Uterus (tissue), 2 donors: ENCODE measurements around the gene PUM1.

Experiments used
- POLR2A ChIP-seq, 2 donors: fragments of 450-650 bp; IDR thresholded peaks; one replicate each; pipeline ENCODE4 v1.6.1; 2016; ENCODE audit warnings: antibody characterized with exemption in 2 of 2, mild to moderate bottlenecking in 1 of 2, moderate library complexity in 1 of 2
- TF ChIP-seq, protein P1 (sequence below), 4 experiments: fragments of 200-600 bp in 2 of 4; fragments of 450-650 bp in 2 of 4; sonication (generic) in 2 of 4; IDR thresholded peaks; one replicate each; pipeline ENCODE4 v1.5.1; 2016 to 2019; ENCODE audit warnings: antibody characterized with exemption in 4 of 4, mild to moderate bottlenecking in 2 of 4, moderate library complexity in 1 of 4

DNA sequence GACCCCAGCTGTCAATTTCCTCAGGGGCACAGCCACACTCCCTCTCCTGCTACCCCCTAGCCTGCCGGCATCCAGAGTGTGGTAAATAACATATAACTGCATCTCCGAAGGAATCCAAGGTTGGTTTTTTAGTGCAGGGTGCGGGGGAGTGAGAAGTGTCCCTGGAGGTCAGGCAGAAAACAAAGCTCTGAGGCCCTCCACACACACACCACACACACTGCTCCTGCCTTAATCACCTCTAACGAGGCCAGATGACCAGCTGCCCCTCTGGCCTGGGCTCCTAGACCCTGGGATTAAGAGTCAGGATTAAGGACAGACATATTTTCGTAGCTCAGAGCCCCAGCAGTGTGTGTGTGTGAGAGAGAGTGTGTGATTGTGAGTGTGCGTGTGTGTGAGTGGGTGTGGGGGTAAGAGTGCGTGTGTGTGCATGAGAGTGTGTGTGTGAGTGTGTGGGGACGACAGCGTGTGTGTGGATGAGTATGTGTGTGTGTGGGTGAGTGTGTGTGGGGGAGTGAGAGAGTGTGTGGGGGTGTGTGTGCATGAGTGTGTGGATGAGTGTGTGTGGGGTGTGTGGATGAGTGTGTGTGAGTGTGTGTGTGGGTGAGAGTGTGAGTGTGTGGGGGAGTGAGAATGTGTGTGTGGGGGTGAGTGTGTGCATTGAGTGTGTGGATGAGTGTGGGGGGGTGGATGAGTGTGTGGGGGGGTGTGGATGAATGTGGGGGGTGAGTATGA lies 171.6 kb downstream of the PUM1 start:
- TF ChIP-seq, protein P1, sequence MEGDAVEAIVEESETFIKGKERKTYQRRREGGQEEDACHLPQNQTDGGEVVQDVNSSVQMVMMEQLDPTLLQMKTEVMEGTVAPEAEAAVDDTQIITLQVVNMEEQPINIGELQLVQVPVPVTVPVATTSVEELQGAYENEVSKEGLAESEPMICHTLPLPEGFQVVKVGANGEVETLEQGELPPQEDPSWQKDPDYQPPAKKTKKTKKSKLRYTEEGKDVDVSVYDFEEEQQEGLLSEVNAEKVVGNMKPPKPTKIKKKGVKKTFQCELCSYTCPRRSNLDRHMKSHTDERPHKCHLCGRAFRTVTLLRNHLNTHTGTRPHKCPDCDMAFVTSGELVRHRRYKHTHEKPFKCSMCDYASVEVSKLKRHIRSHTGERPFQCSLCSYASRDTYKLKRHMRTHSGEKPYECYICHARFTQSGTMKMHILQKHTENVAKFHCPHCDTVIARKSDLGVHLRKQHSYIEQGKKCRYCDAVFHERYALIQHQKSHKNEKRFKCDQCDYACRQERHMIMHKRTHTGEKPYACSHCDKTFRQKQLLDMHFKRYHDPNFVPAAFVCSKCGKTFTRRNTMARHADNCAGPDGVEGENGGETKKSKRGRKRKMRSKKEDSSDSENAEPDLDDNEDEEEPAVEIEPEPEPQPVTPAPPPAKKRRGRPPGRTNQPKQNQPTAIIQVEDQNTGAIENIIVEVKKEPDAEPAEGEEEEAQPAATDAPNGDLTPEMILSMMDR (IDR thresholded peaks at IDR 0.05), result no peak
- no peak for TF ChIP-seq POLR2A (IDR thresholded peaks at IDR 0.05)
